ENCODE data around the gene CSF3R. TPM values are rescaled to one million over a fixed set of nuclear protein-coding genes. Genes with fewer than 3 reads are reported as not detected.
A peak's percentile ranks its signal among the peaks of the same experiment; 100 is the strongest.

Gene CSF3R
- total RNA-seq, 1 donor = 166 TPM

DNA sequence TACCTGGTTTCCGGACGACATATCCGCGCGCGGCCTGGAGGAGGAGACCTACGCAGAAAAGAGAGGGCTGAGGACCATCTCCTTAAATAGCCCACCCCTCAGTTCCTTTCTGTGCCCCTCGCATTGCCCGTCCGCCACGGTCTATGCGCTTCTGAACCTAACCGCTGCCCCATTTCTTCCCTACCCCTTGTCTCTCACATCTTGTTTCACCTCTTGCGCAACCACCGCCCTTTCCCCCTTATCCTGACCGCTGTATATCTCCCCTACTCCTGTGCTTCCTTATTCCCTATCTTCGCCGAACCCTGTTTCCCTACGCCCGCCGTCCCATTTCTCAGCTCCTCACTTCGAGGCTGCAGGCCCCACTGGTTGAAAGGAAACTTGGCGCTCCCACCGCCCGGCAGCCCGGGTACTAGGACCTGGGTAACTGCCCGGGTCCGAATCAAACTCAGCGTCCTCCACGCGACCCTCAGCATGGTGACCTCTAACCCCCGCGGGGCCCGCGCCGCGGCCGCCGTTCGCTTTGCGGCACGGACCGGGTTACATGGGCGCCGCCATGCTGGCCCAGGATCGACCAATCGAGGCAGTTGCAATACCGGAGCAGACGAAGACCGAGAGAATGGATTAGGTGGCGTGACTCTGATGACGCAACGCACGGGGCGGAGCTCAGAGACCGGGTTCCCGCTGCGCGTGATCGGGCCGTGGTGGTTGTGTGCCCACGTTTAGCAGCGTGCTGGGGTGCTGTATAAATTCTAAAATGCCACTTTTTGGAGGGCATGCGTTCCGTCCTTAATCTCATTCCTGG is 18.7 kb downstream of the CSF3R start, which contains the start of gene MRPS15:
MRPS15 (minus strand) TSS at position 582 of the 802 bp plus-strand sequence; CDS start at position 473, 109 bp downstream.
- peak; percentile 87 to 95 (median 94) for DNase-seq (ENCODE audit: low read depth in 2 of 3, low spot score in 2 of 3)

DNA sequence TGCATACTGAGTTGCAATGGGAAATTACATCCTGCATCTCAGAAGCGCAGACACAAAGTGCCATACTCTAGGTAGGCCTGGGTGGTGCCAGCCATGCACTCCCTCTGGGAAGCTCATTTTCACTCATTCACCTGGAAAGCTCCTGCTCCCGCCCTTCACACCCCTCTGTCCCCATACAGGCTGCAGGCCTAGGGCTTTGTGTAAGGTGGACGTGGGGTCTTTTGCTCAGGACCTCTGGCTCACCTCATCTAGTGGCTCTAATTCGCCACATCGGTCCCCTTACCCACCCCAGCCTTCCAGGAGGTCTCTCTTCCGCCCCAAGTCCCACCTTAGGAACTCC is 19.3 kb downstream of the CSF3R start:
- DNase-seq (ENCODE audit: low read depth in 2 of 3, low spot score in 2 of 3) = no peak

DNA sequence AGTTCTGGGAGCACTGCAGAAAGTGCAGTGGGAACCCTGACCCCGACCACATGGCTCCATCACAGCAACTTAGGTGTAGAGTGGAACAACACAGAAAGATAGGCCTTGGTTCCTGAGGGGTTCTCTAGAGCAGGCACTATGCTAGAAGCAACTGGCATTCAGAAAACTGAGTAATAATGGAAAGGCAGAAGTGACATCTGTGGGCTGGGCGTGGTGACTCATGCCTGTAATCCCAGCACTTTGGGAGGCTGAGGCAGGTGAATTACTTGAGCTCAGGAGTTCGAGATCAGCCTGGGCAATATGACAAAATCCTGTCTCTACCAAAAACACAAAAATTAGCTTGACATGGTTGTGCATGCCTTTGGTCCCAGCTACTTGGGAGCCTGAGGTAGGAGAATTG is 23.8 kb downstream of the CSF3R start:
- peak in 1 of 3 donors; percentile 11 for DNase-seq (ENCODE audit: low read depth in 2 of 3, low spot score in 2 of 3)

DNA sequence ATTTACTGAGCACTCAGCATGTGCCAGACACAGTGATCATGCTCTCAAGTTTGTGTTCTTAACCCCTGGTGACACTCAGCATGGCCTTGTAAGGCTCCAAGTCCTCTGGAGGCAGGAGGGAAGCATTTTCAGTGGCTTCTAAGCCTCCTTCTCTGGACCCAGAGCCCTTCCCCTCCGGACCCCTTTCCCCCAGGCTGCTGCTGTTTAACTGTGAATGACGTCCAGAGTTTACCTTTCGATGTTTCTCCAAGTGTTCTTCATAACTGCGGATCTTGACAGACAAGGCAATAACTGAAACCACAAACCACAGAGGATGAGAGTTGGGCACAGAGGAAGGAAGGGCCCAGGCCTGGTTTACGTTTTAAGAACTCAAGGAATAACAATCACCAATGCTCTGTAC is 25.0 kb downstream of the CSF3R start:
- peak in 2 of 3 donors; percentile 53 to 66 for DNase-seq (ENCODE audit: low read depth in 2 of 3, low spot score in 2 of 3)

DNA sequence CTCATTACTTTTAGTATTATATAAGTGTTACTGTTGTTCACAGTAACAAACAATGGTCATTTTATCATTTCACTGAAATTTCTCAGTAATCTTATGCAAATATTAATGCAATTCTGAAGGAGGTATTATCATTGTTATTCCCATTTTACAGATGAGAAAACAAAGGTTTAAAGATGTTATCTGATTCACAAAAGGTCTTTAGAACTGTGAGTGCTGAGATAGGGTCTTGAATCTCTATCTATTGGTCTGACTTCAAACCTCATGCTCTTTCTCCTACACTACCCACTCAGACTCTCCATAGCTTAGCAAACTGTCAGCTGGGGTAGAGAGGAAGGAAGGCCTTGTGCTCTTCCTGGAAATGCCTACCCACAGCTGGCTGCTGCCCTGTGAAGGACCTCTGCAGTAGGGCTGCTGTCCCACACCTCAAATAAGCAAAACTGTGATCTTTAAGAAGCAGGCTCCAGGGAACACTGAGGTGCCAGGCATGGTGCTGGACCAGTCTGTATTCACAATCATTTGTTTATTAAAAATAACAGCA is 26.3 kb downstream of the CSF3R start:
- DNase-seq (ENCODE audit: low read depth in 2 of 3, low spot score in 2 of 3) = no peak

DNA sequence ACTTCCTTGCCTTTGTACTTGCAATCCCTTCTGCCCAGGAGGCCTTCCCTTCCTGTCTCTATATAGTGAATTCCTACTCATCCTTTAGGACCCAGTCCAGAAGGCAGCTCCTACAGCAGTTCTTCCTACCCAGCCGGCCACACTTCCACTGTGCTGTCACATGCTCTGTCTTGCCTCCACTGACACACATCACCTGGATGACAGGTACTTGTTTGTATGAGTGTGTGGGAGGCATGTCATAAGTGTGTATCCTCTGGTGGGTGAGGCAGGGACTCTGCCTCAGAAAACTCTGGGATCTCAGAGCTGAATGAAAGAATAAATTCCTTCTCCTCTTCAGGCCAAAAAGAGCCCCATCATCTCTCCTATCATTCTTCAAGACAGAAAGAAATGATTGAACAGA is 27.3 kb downstream of the CSF3R start:
- DNase-seq (ENCODE audit: low read depth in 2 of 3, low spot score in 2 of 3) = no peak

DNA sequence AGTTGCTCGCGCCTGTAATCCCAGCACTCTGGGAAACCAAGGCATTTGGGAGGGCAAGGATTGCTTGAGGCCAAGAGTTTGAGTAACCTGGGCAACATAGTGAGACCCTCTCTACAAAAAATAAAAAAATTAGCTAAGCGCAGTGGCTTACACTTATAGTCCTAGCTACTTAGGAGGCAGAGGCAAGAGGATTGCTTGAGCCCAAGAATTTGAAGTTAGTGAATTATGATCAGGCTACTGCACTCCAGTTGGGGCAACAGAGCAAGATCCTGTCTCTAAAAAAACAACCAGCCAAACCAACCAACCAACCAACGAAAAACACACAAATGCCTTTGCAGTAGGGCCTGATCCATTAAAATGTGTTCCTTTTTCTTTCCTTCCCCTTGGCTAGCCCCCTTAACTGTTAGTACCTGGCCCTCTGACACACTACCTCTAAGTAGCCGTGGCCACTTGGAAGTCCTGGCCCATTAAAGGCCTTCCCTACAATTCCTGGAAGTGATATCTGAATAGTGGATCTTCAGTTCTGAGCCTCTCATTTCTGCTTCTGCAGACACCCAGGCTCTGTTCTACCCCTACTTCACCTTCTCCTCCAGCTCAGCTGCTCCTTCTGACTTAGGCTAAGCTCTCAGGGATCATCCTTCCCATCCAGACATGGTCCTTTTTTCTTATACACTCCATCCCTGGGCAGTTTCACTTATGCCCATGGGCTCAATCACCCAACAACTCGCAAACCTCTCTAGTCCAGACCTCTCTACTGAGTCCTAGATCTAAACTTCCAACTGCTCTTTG is 28.9 kb downstream of the CSF3R start:
- DNase-seq (ENCODE audit: low read depth in 2 of 3, low spot score in 2 of 3) = no peak

DNA sequence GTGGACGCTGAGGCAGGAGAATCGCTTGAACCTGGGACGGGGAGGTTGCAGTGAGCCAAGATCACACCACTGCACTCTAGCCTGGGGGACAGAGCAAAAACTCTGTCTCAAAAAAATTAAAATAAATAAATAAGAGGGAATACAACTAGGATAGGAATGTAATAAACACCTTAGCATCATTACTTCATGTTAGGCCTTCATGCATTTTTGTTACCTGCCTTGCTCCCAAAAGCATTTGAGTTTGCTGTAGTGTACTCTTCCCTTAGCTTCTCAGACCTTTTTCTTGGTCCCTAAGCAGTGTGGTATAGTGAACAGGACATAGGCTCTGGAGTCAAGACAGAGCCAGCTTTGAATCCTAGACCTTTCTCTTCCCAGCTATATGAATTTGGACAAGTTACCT is 29.7 kb downstream of the CSF3R start:
- no peak for DNase-seq (ENCODE audit: low read depth in 2 of 3, low spot score in 2 of 3)

DNA sequence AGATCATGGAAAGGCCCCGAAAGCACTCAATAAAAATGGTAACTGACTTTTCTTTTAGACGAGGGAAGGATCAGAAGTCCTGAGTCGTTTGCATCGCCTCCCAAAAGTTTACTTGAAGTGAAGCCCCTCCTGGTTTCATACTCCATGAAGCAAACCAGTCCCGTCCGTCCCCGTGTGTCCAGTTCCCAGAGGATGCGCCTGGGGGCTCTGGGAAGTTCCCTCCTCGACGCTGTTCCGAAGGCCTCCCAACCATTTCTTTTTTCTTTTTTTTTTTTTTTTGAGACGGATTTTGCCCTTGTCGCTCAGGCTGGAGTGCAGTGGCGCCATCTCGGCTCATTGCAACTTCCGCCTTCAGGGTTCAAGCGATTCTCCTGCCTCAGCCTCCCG is 31.8 kb downstream of the CSF3R start:
- DNase-seq (ENCODE audit: low read depth in 2 of 3, low spot score in 2 of 3) = no peak

DNA sequence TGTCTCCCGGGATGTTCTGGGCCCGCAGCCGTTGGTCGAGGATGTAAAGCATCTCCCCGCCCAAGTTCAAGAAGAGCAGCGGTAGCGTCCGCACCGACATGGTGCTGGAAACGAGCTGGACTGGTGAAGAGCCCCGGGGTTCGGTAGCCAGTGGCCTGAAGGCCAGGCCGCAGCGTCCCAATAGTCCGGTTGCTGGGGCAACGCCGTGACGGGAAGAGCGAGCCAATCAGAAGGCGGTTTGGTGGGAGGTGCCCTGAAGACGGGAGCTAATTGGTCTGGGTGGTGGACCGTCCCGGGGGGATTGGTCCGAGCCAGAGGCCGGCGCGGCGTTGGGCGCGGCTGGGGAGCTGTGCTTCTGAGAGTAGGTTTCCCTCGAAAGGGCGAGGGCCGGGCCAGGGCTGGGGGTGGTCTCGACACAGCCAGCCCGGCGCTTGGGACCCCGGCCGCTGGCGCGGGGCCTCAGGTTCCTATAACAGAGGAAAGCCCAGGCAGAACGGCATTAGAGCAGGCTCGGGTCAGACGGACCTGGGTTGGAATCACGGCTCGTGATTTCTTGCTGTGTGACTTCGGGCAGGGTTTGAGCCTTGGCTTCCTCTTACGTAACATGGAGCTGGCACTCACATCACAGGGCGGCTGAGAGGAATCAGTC is 32.3 kb downstream of the CSF3R start, which contains the start of gene OSCP1:
OSCP1 (minus strand) TSS at position 182 of the 649 bp plus-strand sequence; CDS start at position 100, 82 bp downstream.
- DNase-seq (ENCODE audit: low read depth in 2 of 3, low spot score in 2 of 3) = peak; percentile 69 to 91 (median 89)

DNA sequence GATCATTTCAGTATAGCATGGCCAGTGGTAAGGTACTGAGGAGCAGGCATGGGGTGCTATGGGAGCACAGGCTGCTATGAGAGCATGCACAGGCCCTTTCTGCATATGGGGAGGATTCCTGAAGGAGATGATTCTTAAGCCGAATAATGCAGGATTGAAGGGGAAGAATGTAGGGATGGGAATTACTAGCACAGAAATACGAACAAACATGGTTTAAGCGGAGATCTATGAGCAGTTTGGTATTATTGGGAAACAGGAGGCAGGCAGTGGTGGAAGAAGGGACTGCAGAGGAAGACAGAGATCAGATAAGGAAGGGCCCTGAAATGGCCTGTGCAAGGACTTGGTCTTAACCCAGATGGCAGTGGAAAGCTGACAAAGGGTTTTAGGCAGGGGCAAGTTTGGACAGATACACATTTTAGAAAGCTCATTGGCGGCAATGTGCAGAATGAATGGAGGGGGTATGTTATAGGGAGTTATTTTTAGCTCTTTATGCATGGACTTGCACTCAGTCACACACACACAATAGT is 34.1 kb downstream of the CSF3R start:
- no peak for DNase-seq (ENCODE audit: low read depth in 2 of 3, low spot score in 2 of 3)

DNA sequence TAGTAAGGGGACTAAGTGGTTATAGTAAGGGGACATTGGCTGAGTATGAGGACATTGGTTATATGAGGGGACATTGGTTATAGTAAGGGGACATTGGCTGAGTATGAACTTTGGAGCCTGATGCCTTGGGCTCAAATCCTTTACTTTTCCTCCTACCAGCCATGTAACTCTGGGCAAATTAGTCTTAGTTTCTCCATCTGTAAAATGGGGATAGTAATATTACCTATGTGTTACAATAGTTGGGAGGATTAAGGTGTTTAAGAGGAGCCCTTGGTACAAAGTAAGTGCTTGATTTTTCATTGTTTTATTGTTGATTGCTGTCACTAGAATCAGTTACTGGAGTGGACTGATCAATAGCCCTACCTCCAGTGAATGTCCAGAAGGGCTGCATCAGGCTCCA is 35.3 kb downstream of the CSF3R start:
- no peak for DNase-seq (ENCODE audit: low read depth in 2 of 3, low spot score in 2 of 3)

DNA sequence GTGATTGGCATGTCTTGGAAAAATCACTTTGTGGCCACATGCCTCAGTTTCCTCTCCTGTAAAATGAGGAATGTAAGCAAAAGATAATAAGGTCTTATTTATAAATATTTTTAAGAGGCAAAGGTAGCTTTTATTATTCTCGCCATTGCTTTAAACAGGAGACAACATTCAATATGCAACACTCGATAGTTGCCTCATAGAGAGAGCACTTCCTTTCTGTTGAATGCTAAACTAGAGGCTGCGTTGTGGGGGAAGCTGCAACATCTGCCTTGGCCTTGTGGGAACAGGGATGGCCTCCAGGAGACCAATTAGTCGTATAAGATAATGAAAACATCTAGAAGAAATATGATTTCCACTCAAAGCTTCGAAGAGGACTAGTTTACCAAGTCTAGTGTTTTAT is 36.0 kb downstream of the CSF3R start:
- DNase-seq (ENCODE audit: low read depth in 2 of 3, low spot score in 2 of 3) = peak in 1 of 3 donors; percentile 15

DNA sequence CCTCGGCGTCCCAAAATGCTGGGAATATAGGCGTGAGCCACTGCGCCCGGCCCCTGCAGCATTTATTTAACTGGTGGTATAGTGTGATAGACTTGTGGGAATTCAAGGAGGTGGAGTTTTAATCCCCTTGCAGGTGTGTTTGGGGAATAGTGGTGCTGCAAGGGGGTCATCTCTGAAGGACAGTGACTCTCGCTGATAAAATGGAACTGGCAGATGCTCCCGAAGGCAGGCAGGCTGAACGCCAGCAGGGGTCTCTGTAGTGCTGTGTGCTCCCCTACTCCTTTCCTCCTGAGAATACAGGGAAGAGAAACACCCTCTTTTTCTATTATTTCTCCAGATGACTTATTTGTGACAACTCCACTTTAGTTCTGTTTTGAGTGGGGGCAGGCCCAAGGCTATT is 36.4 kb downstream of the CSF3R start:
- DNase-seq (ENCODE audit: low read depth in 2 of 3, low spot score in 2 of 3) = peak in 1 of 3 donors; percentile 51

DNA sequence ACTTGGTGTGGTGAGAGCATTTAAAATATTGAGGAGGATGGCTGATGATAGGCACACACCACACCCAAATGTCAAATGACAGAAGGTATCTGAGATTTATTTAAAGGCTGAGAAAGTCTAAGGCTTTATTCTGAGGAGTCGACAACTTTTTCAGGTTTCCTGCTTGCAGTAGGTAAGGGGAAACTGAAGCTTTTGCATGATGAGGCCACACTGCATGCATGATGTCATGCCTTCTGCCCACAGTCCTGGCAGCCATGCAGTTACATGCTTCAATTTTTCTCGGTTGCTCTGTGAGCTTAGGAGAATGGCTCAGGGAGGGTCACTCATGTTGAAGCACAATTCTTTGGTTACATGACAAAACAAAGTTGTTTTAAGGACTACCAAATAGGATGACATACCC is 39.4 kb downstream of the CSF3R start:
- no peak for DNase-seq (ENCODE audit: low read depth in 2 of 3, low spot score in 2 of 3)

DNA sequence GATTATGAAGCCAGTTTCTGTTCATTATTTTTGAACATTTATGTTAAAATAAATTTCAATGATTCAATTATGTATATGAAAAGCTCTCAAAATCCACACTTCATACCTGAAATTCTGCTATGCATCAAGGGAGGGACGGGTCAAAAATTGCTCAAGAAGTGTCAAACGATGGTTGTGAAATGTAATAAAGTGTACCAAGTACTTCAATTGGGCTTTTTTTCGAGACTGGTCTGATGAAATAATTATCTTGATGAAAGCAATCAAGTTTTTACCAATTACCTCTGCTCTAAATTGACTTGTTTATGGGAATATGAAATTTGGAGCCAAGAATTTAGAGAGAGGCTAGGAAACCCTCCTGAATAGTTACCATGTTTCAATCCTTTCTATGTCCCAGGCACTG is 40.4 kb downstream of the CSF3R start:
- DNase-seq (ENCODE audit: low read depth in 2 of 3, low spot score in 2 of 3) = no peak

DNA sequence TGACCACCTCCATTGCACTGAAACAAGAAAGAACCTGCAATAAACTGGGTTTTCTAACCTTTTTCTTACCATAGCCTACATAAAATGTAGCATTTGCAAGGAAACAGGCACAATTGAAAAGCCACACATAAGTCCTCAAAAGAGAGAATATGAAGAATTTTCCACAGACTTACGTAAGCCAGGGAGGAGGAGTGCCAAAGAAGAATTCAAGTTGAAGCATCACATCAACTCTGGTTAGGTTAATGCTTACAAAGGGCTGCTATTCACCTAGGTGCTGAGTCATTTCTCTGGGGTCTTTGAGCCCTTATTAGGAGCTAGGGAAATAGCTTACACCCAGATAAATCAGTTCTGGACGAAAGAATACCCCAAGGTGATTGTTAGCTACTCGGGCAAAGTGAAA is 42.1 kb downstream of the CSF3R start:
- DNase-seq (ENCODE audit: low read depth in 2 of 3, low spot score in 2 of 3) = no peak

DNA sequence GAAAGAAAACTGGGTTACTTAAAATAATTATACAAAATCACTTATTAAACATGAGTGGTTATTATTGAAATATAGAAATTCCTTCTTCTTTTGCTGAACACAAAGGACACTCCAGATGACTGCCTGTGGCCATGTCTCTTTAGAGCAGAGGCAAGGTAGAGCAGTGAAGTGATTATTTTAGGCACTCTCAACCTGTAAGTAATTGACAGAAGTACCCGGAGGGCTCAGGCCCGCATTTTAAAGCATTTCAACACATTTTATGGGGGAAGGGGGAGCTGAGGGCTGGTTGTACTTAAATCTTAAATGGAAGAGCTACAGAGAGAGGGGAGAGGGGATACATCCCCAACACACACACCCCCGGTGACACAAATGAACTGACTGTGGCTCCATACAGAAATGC is 42.7 kb downstream of the CSF3R start:
- DNase-seq (ENCODE audit: low read depth in 2 of 3, low spot score in 2 of 3) = no peak

DNA sequence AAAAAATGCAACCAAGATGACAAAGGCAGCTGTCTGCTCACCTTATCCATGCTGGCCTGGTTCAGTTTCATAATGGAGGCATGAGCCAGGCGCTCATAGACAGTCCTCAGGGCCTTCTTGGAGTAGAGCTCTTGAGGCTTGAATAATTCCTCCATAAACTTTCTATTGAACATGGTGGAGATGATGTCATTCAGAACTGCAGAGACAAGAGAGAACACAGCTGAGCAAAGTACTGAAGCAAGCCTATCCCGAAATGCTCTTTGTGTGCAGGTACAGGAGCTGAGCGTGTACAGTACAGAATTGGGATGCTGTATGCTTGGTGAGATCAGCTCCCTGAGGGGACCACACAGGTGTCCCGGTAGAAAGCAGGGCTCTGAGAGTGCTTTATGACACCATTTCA is 44.0 kb downstream of the CSF3R start:
- no peak for DNase-seq (ENCODE audit: low read depth in 2 of 3, low spot score in 2 of 3)

DNA sequence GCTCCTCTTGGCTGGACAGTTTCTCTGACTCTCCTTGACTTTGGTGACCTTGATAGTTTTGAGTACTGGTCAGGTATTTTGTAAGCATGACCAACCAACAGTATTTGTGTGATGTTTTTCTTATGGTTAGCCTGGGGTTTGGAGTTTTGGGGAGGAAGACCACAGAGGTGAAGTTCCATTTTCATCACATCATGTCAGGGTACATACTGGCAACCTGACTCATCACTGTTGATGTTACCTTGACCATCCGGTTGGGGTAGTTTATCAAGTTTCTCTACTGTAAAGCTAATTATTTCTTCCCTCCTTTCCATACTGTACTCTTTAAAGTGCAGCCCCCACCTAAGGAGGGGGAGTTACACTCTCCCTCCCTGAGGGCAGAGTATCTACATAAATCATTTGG is 45.9 kb downstream of the CSF3R start:
- no peak for DNase-seq (ENCODE audit: low read depth in 2 of 3, low spot score in 2 of 3)

DNA sequence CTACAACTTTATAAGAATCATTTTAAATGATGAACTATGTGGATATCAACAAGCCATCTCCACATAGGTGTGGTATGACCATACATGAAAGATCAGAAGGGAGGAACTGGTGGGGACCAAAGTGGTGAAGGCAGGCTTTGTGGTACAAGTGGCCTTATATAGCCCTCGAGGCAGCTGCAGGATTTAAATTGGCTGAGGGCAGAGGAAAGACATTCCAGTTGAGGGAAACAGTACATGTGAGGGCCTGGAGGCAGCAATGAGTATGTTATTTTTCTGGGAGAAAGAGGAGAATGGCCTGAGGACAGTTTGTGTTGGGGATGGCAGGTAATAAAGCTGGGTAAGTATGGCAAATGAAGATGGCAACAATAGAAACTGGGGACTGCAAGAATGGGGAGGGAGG is 49.6 kb downstream of the CSF3R start:
- no peak for DNase-seq (ENCODE audit: low read depth in 2 of 3, low spot score in 2 of 3)

Measured in hematopoietic multipotent progenitor cell (in vitro differentiated cells).